ENCODE data around the gene MAGEB3.

MAGEB3 gene

GRCh38 chrX:30283456-30284200 lies 53.2 kb downstream of the MAGEB3 start:
- no peak for TF ChIP-seq CTCF (IDR thresholded peaks at IDR 0.05; ENCODE audit: control insufficient read depth, insufficient read depth, low read depth, low read length, missing control alignments)
- peak; percentile 58 for DNase-seq (ENCODE audit: low read depth)
- H3K4me3 ChIP-seq (ENCODE audit: control insufficient read depth, low read depth, low read length): no peak overlapping the region

Measured in AG09309 (cell line).